B cell (primary cell): ENCODE results near the gene PHF21B. TPM values are rescaled to one million over a fixed set of nuclear protein-coding genes. Genes with fewer than 3 reads are reported as not detected.

ENCODE experiments used
- ATAC-seq: fragments of 200-7000 bp; cut with Tn5 transposase; one replicate; pipeline ENCODE4 v1.10.0; 2021; ENCODE audit warnings: low read depth, mild to moderate bottlenecking, moderate number of reproducible peaks, moderate library complexity
- CTCF ChIA-PET: fragments of 350-600 bp; sonication (Branson Sonifier 250); formaldehyde crosslinking; loops from one replicate; lab custom pipeline; 2021; ENCODE audit warnings: antibody characterized with exemption, inconsistent platforms; lab: Charles Lee
- POLR2A ChIA-PET: fragments of 350-600 bp; sonication (Branson Sonifier 250); formaldehyde crosslinking; loops from one replicate; lab custom pipeline; 2021; ENCODE audit warnings: antibody characterized with exemption; lab: Charles Lee
- DNase-seq: peaks from one replicate; pipeline ENCODE4 v3.0.0; 2013
- H2AFZ ChIP-seq: 2 replicates; pipeline ENCODE4 v1.6.1; 2012; ENCODE audit warnings: mild to moderate bottlenecking, low read depth, low read length; ENCODE audit not compliant: insufficient read depth, poor library complexity, severe bottlenecking
- H3K27ac ChIP-seq, 2 donors: 1 replicate in 1 of 2; 2 replicates in 1 of 2; pipeline ENCODE4 v1.5.1; 2012 to 2013; ENCODE audit warnings: low read length in 2 of 2, mild to moderate bottlenecking in 2 of 2, moderate library complexity in 1 of 2
- H3K27me3 ChIP-seq, 4 experiments: fragments of 200-600 bp in 1 of 4; sonication (generic) in 1 of 4; replicated peaks in 1 of 4; 1 replicate in 2 of 4; 2 replicates in 2 of 4; pipeline versions ENCODE4 v1.6.1 to v1.7.0; 2013 to 2016; ENCODE audit warnings: low read length in 3 of 4, mild to moderate bottlenecking in 2 of 4, mixed read lengths in 1 of 4, moderate library complexity in 1 of 4; ENCODE audit not compliant: insufficient read depth in 4 of 4, control insufficient read depth in 3 of 4; ENCODE audit errors: control extremely low read depth in 1 of 4
- H3K36me3 ChIP-seq, 2 experiments: replicated peaks in 1 of 2; 1 replicate in 1 of 2; 2 replicates in 1 of 2; pipeline versions ENCODE4 v1.6.1 to v1.7.1; 2013; ENCODE audit warnings: low read length in 1 of 2; ENCODE audit not compliant: insufficient read depth in 2 of 2, control insufficient read depth in 1 of 2; ENCODE audit errors: control extremely low read depth in 1 of 2, extremely low read depth in 1 of 2
- H3K4me1 ChIP-seq, 2 donors: fragments of 200-600 bp in 1 of 2; sonication (generic) in 1 of 2; 1 replicate in 1 of 2; 2 replicates in 1 of 2; pipeline versions ENCODE4 v1.5.1 to v1.6.1; 2013 to 2017; ENCODE audit warnings: low read length in 2 of 2; ENCODE audit not compliant: control insufficient read depth in 2 of 2, insufficient read depth in 2 of 2
- H3K4me2 ChIP-seq: replicated peaks from 2 replicates; pipeline ENCODE3; 2012; ENCODE audit warnings: mild to moderate bottlenecking, low read depth, low read length; ENCODE audit not compliant: poor library complexity, severe bottlenecking
- H3K4me3 ChIP-seq, 5 experiments: fragments of 200-600 bp in 1 of 5; sonication (generic) in 1 of 5; 1 replicate in 3 of 5; 2 replicates in 2 of 5; pipeline versions ENCODE4 v1.5.1 to v1.7.0; 2011 to 2016; ENCODE audit warnings: low read length in 4 of 5, mild to moderate bottlenecking in 4 of 5, low read depth in 2 of 5, control low read depth in 1 of 5, moderate library complexity in 1 of 5; ENCODE audit not compliant: insufficient read depth in 1 of 5; ENCODE audit errors: control extremely low read depth in 1 of 5, extremely low read depth in 1 of 5
- H3K79me2 ChIP-seq: fragments of 200-600 bp; sonication (generic); one replicate; pipeline ENCODE4 v1.6.0; 2016; ENCODE audit warnings: low read length; ENCODE audit not compliant: control insufficient read depth, insufficient read depth
- H3K9ac ChIP-seq: fragments of 200-600 bp; sonication (generic); 2 replicates; pipeline ENCODE4 v1.6.1; 2017; ENCODE audit warnings: mild to moderate bottlenecking, low read length, moderate library complexity
- H3K9me3 ChIP-seq, 3 donors: one replicate each; pipeline versions ENCODE4 v1.6.1 to v1.7.1; 2013; ENCODE audit warnings: low read length in 2 of 3; ENCODE audit not compliant: control insufficient read depth in 2 of 3, insufficient read depth in 1 of 3; ENCODE audit errors: control extremely low read depth in 1 of 3
- H4K20me1 ChIP-seq: 2 replicates; pipeline ENCODE4 v1.6.0; 2012; ENCODE audit warnings: mild to moderate bottlenecking, low read length; ENCODE audit not compliant: insufficient read depth, control insufficient read depth, poor library complexity, severe bottlenecking
- H3K27ac Mint-ChIP-seq: one replicate; pipeline ENCODE4 v1.8.0; 2021; ENCODE audit warnings: mixed read lengths
- H3K27me3 Mint-ChIP-seq: one replicate; pipeline ENCODE4 v1.8.0; 2021; ENCODE audit warnings: mixed read lengths
- H3K4me1 Mint-ChIP-seq: one replicate; pipeline ENCODE4 v1.8.0; 2021; ENCODE audit warnings: mixed read lengths
- H3K4me3 Mint-ChIP-seq: one replicate; pipeline ENCODE4 v1.8.0; 2021; ENCODE audit warnings: mixed read lengths
- H3K9me3 Mint-ChIP-seq: one replicate; pipeline ENCODE4 v1.8.0; 2022; ENCODE audit warnings: mixed read lengths; ENCODE audit not compliant: insufficient read depth
- EZH2 ChIP-seq: IDR thresholded peaks from 2 replicates; pipeline ENCODE4 v1.6.1; 2012; ENCODE audit warnings: borderline replicate concordance, low read depth, mild to moderate bottlenecking, moderate library complexity, low read length; ENCODE audit not compliant: insufficient read depth, poor library complexity, severe bottlenecking
- WGBS: methylation state at CpG from one replicate; pipeline ENCODE4 v1.1.5; 2013; ENCODE audit warnings: missing lambda C conversion rate; ENCODE audit not compliant: insufficient coverage; 5-methylcytosine and 5-hydroxymethylcytosine counted together
- intact Hi-C: fragments of 100-400 bp; cut with micrococcal nuclease; formaldehyde crosslinking; loops from one replicate; pipeline ENCODE4 v1.10.0; 2022
- polyA plus RNA-seq: library from polyadenylated mRNA; depleted of rRNA; stranded (reverse); fragments of >200 nt; gene quantifications from 2 replicates; pipeline ENCODE4 v1.2.3, GENCODE V29; 2012
- total RNA-seq, 2 donors: library from RNA; stranded (reverse); fragments of 120-200 nt in 1 of 2; gene quantifications; 1 replicate in 1 of 2; 2 replicates in 1 of 2; pipeline versions ENCODE4 v1.2.3 to v1.2.4, GENCODE V29; 2013 to 2022
- TF ChIP-seq, protein P1 (sequence below): fragments of 200-600 bp; IDR thresholded peaks from one replicate; pipeline ENCODE4 v1.8.0; 2022; ENCODE audit warnings: antibody characterized with exemption, mild to moderate bottlenecking

Gene PHF21B
- total and polyA plus RNA-seq, 2 donors (not counting 1 experiment from before 2014, with no cell fraction given), result not detected

DNA sequence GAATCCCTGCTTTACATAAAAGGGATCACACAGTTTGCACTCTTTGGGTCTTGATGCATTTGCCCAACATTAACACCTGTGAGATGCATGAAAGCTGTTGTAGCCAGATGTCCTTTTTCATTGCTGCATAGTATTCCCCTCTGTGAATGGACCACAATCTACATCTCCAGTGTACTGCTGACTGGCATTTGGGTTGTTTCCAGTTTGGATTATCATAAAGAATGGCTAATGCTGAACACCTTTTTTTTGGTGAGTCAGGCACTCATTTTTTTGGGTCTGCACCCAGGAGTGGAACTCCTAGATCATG, 58.3 kb downstream of the PHF21B start:
- Histone ChIP-seq H3K4me3 (no peak overlapping the region), H3K9ac (no peak overlapping the region), H3K4me2 (no peak overlapping the region), H3K4me1 (no peaks in the 10 kb centered on the region), H3K79me2 (no peaks in the 10 kb centered on the region), H3K9me3 (peaks cover 0 to 8% (median 5%) of the 10 kb centered on the region in 3 donors), H3K27ac (no peak overlapping the region), H3K36me3 (no peaks in the 10 kb centered on the region), H2AFZ (no peak overlapping the region), H3K27me3 (peaks cover 0 to 2% (median 0%) of the 10 kb centered on the region in 4 experiments), H4K20me1 (no peaks in the 10 kb centered on the region)
- Mint-ChIP-seq H3K4me1 (no peaks in the 10 kb centered on the region), H3K9me3 (no peaks in the 10 kb centered on the region), H3K27ac (no peak overlapping the region), H3K4me3 (no peak overlapping the region), H3K27me3 (peaks cover 6% of the 10 kb centered on the region)
- TF ChIP-seq, protein P1, sequence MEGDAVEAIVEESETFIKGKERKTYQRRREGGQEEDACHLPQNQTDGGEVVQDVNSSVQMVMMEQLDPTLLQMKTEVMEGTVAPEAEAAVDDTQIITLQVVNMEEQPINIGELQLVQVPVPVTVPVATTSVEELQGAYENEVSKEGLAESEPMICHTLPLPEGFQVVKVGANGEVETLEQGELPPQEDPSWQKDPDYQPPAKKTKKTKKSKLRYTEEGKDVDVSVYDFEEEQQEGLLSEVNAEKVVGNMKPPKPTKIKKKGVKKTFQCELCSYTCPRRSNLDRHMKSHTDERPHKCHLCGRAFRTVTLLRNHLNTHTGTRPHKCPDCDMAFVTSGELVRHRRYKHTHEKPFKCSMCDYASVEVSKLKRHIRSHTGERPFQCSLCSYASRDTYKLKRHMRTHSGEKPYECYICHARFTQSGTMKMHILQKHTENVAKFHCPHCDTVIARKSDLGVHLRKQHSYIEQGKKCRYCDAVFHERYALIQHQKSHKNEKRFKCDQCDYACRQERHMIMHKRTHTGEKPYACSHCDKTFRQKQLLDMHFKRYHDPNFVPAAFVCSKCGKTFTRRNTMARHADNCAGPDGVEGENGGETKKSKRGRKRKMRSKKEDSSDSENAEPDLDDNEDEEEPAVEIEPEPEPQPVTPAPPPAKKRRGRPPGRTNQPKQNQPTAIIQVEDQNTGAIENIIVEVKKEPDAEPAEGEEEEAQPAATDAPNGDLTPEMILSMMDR, result no peak
- no peak for TF ChIP-seq EZH2
- DNase-seq (no peak), ATAC-seq (no peak)
- intact Hi-C loops, result no loop called here
- CTCF ChIA-PET, result no interaction called here
- POLR2A ChIA-PET, result no interaction called here

DNA sequence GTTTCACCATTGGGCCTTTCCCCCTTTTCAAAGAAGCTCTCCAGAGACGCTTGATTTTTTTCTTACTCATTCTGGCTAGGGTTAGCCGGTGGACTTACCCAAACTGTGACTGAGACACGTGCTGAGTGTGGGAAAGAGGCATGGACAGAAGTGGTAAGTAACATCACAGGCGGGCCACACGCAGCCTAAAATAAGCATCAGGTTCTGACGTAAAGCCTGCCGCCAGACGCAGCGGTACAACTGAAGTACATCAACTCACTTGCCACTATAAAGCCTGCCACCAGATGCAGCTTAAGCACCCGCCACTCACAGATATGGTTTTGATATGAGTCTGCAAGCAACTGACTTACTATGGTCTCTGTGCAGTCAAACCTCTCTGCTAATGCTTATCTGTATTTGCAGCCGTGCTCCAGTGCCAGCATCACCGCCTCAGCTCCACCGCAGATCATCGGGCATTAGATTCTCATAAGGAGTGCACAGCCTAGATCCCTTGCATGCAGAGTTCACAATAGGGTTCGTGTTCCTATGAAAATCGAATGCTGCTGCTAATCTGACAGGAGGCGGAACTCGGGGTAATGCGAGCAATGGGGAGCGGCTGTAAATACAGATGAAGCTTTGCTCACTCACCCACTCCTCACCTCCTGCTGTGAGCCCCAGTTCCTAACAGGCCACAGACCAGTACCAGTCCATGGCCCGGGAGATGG, 58.8 kb downstream of the PHF21B start:
- Histone ChIP-seq H3K4me3 (no peak overlapping the region), H3K9ac (no peak overlapping the region), H3K27me3 (peaks cover 0 to 2% (median 0%) of the 10 kb centered on the region in 4 experiments), H3K4me2 (no peak overlapping the region), H3K27ac (no peak overlapping the region), H3K9me3 (peaks cover 0 to 8% (median 5%) of the 10 kb centered on the region in 3 donors), H3K36me3 (no peaks in the 10 kb centered on the region), H2AFZ (no peak overlapping the region), H4K20me1 (no peaks in the 10 kb centered on the region), H3K4me1 (no peaks in the 10 kb centered on the region), H3K79me2 (no peaks in the 10 kb centered on the region)
- peaks cover 6% of the 10 kb centered on the region for H3K27me3 Mint-ChIP-seq
- intact Hi-C loops, result no loop called here
- DNase-seq (no peak), ATAC-seq (no peak)
- 88% methylated on average over 15 of the region's 21 CpGs for WGBS
- no peak overlapping the region for H3K27ac Mint-ChIP-seq
- TF ChIP-seq EZH2, result no peak
- TF ChIP-seq, protein P1, result no peak
- POLR2A ChIA-PET, result no interaction called here
- CTCF ChIA-PET, result no interaction called here
- no peak overlapping the region for H3K4me3 Mint-ChIP-seq
- no peaks in the 10 kb centered on the region for H3K9me3 Mint-ChIP-seq
- no peaks in the 10 kb centered on the region for H3K4me1 Mint-ChIP-seq
